PC-9 (cell line): ENCODE measurements around the gene AIF1. TPM values are rescaled to one million over a fixed set of nuclear protein-coding genes. Genes with fewer than 3 reads are reported as not detected.

Source experiments
- BruUV-seq: library from RNA; stranded (reverse); fragments of 400-500 nt; replicated peaks from 2 replicates; lab custom pipeline; 2021; lab: Mats Ljungman, UMichigan
- CTCF ChIA-PET: fragments of 300-600 bp; sonication (Branson Sonifier 250); formaldehyde crosslinking; loops from one replicate; lab custom pipeline; 2022; ENCODE audit warnings: antibody characterized with exemption; lab: Charles Lee
- POLR2A ChIA-PET: fragments of 300-600 bp; sonication (Branson Sonifier 250); formaldehyde crosslinking; loops from one replicate; lab custom pipeline; 2022; ENCODE audit warnings: antibody characterized with exemption; ENCODE audit not compliant: unreplicated experiment; lab: Charles Lee
- DNase-seq, 2 experiments: peaks; one replicate each; pipeline versions ENCODE4 v3.0.0 to v3.0.0-alpha.2; 2015 to 2022; ENCODE audit warnings: mixed read lengths in 1 of 2
- H2AFZ ChIP-seq: fragments of 200-600 bp; sonication (generic); 2 replicates; pipeline ENCODE4 v1.8.1; 2017; ENCODE audit warnings: antibody characterized with exemption
- H3F3A ChIP-seq: fragments of 200-600 bp; sonication (generic); 2 replicates; pipeline ENCODE4 v1.8.1; 2017; ENCODE audit warnings: antibody characterized with exemption, mild to moderate bottlenecking, low read depth; ENCODE audit not compliant: insufficient read depth
- H3K27ac ChIP-seq: fragments of 200-600 bp; sonication (generic); 2 replicates; pipeline ENCODE4 v1.6.1; 2016; ENCODE audit warnings: mixed run types
- H3K27me3 ChIP-seq: fragments of 200-600 bp; sonication (generic); 2 replicates; pipeline ENCODE4 v1.6.1; 2016; ENCODE audit warnings: low read depth, mixed run types; ENCODE audit not compliant: insufficient read depth
- H3K36me3 ChIP-seq: fragments of 200-600 bp; sonication (generic); 2 replicates; pipeline ENCODE4 v1.6.1; 2016; ENCODE audit warnings: low read depth, mixed run types
- H3K4me1 ChIP-seq: fragments of 200-600 bp; sonication (generic); replicated peaks from 2 replicates; pipeline ENCODE4 v1.6.1; 2016; ENCODE audit warnings: mixed run types; ENCODE audit not compliant: insufficient read depth
- H3K4me2 ChIP-seq: fragments of 200-600 bp; sonication (generic); 2 replicates; pipeline ENCODE4 v1.6.1; 2017; ENCODE audit warnings: mixed run types
- H3K4me3 ChIP-seq: fragments of 200-600 bp; sonication (generic); 2 replicates; pipeline ENCODE4 v1.6.1; 2016; ENCODE audit warnings: mixed run types
- H3K79me2 ChIP-seq: fragments of 200-600 bp; sonication (generic); 2 replicates; pipeline ENCODE4 v1.6.1; 2017; ENCODE audit warnings: low read depth, mixed run types
- H3K9me2 ChIP-seq: fragments of 200-600 bp; sonication (generic); 2 replicates; pipeline ENCODE4 v1.8.1; 2017; ENCODE audit warnings: mild to moderate bottlenecking; ENCODE audit not compliant: insufficient read depth
- H3K9me3 ChIP-seq: fragments of 200-600 bp; sonication (generic); 2 replicates; pipeline ENCODE4 v1.8.1; 2016; ENCODE audit warnings: low read depth; ENCODE audit not compliant: insufficient read depth
- H4K20me1 ChIP-seq: fragments of 200-600 bp; sonication (generic); 2 replicates; pipeline ENCODE4 v1.8.1; 2017; ENCODE audit not compliant: insufficient read depth
- EZH2 ChIP-seq: fragments of 200-600 bp; sonication (generic); IDR thresholded peaks from 2 replicates; pipeline ENCODE4 v1.8.0; 2017; ENCODE audit warnings: antibody characterized with exemption, low read depth
- intact Hi-C: fragments of 100-400 bp; cut with micrococcal nuclease; formaldehyde crosslinking; loops from one replicate; pipeline ENCODE4 v1.10.0; 2022; ENCODE audit not compliant: unreplicated experiment
- total RNA-seq: library from RNA; stranded (reverse); gene quantifications from 2 replicates; pipeline ENCODE4 v1.2.3, GENCODE V29; 2021
- TF ChIP-seq, protein P1 (sequence below): fragments of 200-600 bp; sonication (generic); conservative IDR thresholded peaks from 2 replicates; pipeline ENCODE4 v1.6.1; 2017; ENCODE audit warnings: mixed run types, antibody characterized with exemption, mild to moderate bottlenecking, moderate library complexity

AIF1 gene
- total RNA-seq, 1 experiment from 2014 or later = not detected

DNA sequence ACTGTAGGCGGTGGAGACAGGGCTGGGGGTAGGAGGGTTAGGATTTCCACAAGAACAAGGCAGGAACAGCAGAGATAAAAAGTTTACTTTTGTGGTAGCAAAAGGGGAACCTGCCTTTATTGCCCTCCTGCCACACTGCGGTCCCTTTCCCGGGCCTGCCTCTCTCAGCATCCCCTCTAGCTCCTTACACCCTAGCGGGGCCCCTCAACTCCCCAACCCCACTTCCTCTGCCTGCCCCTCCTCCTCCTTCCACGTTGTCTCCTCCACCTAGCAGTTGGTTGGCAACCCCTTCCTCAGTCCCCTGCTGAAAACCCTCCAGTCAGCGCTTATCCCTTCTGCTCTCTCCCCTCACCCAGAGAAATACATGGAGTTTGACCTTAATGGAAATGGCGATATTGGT is 714 bp downstream of the AIF1 start:
- Histone ChIP-seq H3K9me3 (no peaks in the 10 kb centered on the region), H3K79me2 (peaks cover 2% of the 10 kb centered on the region), H3K4me2 (no peak overlapping the region), H3K4me3 (no peak overlapping the region), H2AFZ (no peak overlapping the region), H3K36me3 (no peaks in the 10 kb centered on the region), H3K27me3 (no peaks in the 10 kb centered on the region), H3K27ac (no peak overlapping the region), H3K4me1 (peaks cover 10% of the 10 kb centered on the region; the same call in 1 of the 2 replicates), H4K20me1 (no peaks in the 10 kb centered on the region), H3F3A (peaks cover 6% of the 10 kb centered on the region; the same call in 1 of the 2 replicates), H3K9me2 (no peaks in the 10 kb centered on the region)
- BruUV-seq = no TSS peak
- CTCF ChIA-PET = no interaction called here
- no peak for TF ChIP-seq EZH2
- TF ChIP-seq, protein P1, sequence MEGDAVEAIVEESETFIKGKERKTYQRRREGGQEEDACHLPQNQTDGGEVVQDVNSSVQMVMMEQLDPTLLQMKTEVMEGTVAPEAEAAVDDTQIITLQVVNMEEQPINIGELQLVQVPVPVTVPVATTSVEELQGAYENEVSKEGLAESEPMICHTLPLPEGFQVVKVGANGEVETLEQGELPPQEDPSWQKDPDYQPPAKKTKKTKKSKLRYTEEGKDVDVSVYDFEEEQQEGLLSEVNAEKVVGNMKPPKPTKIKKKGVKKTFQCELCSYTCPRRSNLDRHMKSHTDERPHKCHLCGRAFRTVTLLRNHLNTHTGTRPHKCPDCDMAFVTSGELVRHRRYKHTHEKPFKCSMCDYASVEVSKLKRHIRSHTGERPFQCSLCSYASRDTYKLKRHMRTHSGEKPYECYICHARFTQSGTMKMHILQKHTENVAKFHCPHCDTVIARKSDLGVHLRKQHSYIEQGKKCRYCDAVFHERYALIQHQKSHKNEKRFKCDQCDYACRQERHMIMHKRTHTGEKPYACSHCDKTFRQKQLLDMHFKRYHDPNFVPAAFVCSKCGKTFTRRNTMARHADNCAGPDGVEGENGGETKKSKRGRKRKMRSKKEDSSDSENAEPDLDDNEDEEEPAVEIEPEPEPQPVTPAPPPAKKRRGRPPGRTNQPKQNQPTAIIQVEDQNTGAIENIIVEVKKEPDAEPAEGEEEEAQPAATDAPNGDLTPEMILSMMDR = no peak
- POLR2A ChIA-PET = no interaction called here
- intact Hi-C loops = no loop called here
- no peak for DNase-seq

GRCh38 chr6:31617010-31617409 is 2.0 kb downstream of the AIF1 start:
- no TSS peak for BruUV-seq
- intact Hi-C loops = no loop called here
- Histone ChIP-seq H3K27ac (no peak overlapping the region), H3K27me3 (no peaks in the 10 kb centered on the region), H3F3A (peaks cover 10% of the 10 kb centered on the region; the same call in 1 of the 2 replicates), H3K9me3 (no peaks in the 10 kb centered on the region), H3K79me2 (peaks cover 14% of the 10 kb centered on the region), H3K36me3 (0 out of 2 replicates have a peak, but pooled peaks cover 4% of the 10 kb centered on the region), H3K4me3 (no peak overlapping the region), H3K9me2 (no peaks in the 10 kb centered on the region), H2AFZ (no peak overlapping the region), H3K4me1 (peaks cover 15% of the 10 kb centered on the region), H3K4me2 (no peak overlapping the region), H4K20me1 (no peaks in the 10 kb centered on the region)
- TF ChIP-seq, protein P1 = no peak
- no peak for TF ChIP-seq EZH2
- ChIA-PET CTCF (no interaction called here), POLR2A (interaction anchor here (0.7 kb wide), 1 partner anchor 236 kb away, joined by 4 read pairs; no protein-coding TSS in a partner anchor)
- DNase-seq = no peak

DNA sequence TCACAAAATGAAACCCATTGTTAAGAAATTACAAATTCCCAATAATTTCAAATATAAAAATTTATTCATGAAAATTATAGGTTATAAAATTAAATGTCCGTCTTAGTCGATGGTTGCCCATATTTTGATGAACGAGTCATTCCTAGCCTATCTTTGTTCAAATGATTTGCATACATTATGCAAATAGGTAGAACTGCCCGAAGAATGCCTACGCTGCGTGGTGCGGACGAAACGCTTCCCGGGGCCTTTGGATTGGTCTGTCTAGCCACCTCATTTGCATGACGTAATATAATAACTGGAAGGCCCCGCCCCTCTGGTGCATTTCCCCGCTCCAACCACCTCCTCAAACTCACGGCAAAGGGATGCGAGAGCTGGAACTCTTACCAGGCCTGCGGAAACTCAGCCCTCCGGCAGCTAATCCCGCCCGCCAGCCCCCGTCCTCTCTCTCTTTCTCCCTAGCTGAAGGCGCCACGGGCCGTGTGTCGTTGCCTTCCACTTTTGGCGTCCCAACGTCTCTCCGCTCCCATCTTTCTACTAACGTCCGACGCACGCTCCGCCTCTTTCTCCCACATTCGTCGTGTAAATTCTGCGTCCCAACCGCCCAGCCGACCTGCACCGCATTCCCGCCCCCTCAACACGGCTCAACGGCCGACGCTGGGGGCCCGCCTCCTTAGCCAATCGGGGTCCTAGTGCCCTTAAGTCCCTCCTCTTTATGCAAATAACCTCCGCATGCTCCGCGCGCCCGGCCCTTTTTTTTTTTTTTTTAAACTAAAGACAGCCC is 5.0 kb downstream of the AIF1 start:
- ChIA-PET POLR2A (interaction anchor here (0.9 to 1.0 kb wide), 2 partner anchors 32 to 59 kb away, joined by 3 to 16 read pairs; no protein-coding TSS in a partner anchor), CTCF (no interaction called here)
- Histone ChIP-seq H2AFZ (peak overlapping the region; percentile 88), H3F3A (peaks cover 27% of the 10 kb centered on the region), H3K27ac (peak overlapping the region; percentile 81), H3K4me2 (peak overlapping the region; percentile 77), H3K27me3 (no peaks in the 10 kb centered on the region), H4K20me1 (0 out of 2 replicates have a peak, but pooled peaks cover 2% of the 10 kb centered on the region), H3K9me3 (no peaks in the 10 kb centered on the region), H3K4me1 (peaks cover 23% of the 10 kb centered on the region), H3K4me3 (peak overlapping the region; percentile 67), H3K79me2 (peaks cover 42% of the 10 kb centered on the region), H3K36me3 (peaks cover 29% of the 10 kb centered on the region), H3K9me2 (no peaks in the 10 kb centered on the region)
- peak; percentile 96 to 97 for DNase-seq
- BruUV-seq = TSS peak; percentile 94
- TF ChIP-seq EZH2 = no peak
- TF ChIP-seq, protein P1 = no peak
- intact Hi-C loops = loop anchor here (1.0 to 2.0 kb wide), 2 partner anchors 19 to 32 kb away; partner anchors contain the start of gene BAG6
